ENCODE measurements around the gene KRTAP10-1. TPM values are rescaled to one million over a fixed set of nuclear protein-coding genes. Genes with fewer than 3 reads are reported as not detected.
"Not testable (repeated sequence)": the region's sequence is repeated elsewhere in the genome, so short reads cannot be mapped to it uniquely, and the experiment has no call there.

The KRTAP10-1 gene
- total RNA-seq, 1 donor from 2014 or later: not detected

GRCh38 chr21:44552681-44553080, 12.7 kb upstream of the KRTAP10-1 start:
- H2AFZ ChIP-seq (replicated peaks): no peak overlapping the region
- no peak for DNase-seq (ENCODE audit: low spot score)
- H3K9ac ChIP-seq: no peak overlapping the region
- H3K27me3 ChIP-seq: no peaks in the 10 kb centered on the region
- H3K27ac ChIP-seq: no peak overlapping the region
- H3K9me3 Mint-ChIP-seq: peaks cover 3% of the 10 kb centered on the region
- peaks cover 9% of the 10 kb centered on the region for H3F3A ChIP-seq (ENCODE audit: low read depth)
- no peak for TF ChIP-seq EZH2 (IDR thresholded peaks at IDR 0.05)
- TF ChIP-seq EZH2phosphoT487 (IDR thresholded peaks at IDR 0.05): no peak
- TF ChIP-seq CTCF (IDR thresholded peaks at IDR 0.05): no peak
- H4K20me1 ChIP-seq (ENCODE audit: low read depth): no peaks in the 10 kb centered on the region
- H3K9me3 ChIP-seq (ENCODE audit: low read depth): no peaks in the 10 kb centered on the region
- H3K4me1 Mint-ChIP-seq: peaks cover 39% of the 10 kb centered on the region
- peaks cover 6% of the 10 kb centered on the region for H3K27me3 Mint-ChIP-seq (ENCODE audit: insufficient read depth, low read depth)
- no peak overlapping the region for H3K4me2 ChIP-seq
- H3K79me2 ChIP-seq (ENCODE audit: low read depth): no peaks in the 10 kb centered on the region
- H3K4me3 Mint-ChIP-seq: no peak overlapping the region
- peaks cover 24% of the 10 kb centered on the region for H3K4me1 ChIP-seq
- H3K27ac Mint-ChIP-seq: no peak overlapping the region
- H3K36me3 ChIP-seq: no peaks in the 10 kb centered on the region
- no peak overlapping the region for H3K4me3 ChIP-seq
- H3K36me3 Mint-ChIP-seq: no peaks in the 10 kb centered on the region

- Histone ChIP-seq H4K20me1 (ENCODE audit: low read depth) (no peaks in the 10 kb centered on the region), H3K36me3 (no peaks in the 10 kb centered on the region), H3K4me1 (peaks cover 24% of the 10 kb centered on the region), H3K27me3 (no peaks in the 10 kb centered on the region), H3F3A (ENCODE audit: low read depth) (peaks cover 9% of the 10 kb centered on the region), H3K4me3 (no peak overlapping the region), H3K9me3 (ENCODE audit: low read depth) (peaks cover 3% of the 10 kb centered on the region), H2AFZ (replicated peaks) (no peak overlapping the region), H3K79me2 (ENCODE audit: low read depth) (no peaks in the 10 kb centered on the region), H3K4me2 (no peak overlapping the region), H3K27ac (no peak overlapping the region), H3K9ac (no peak overlapping the region)
- Mint-ChIP-seq H3K27ac (no peak overlapping the region), H3K4me3 (no peak overlapping the region), H3K4me1 (peaks cover 36% of the 10 kb centered on the region), H3K9me3 (peaks cover 7% of the 10 kb centered on the region), H3K36me3 (no peaks in the 10 kb centered on the region), H3K27me3 (ENCODE audit: insufficient read depth, low read depth) (peaks cover 4% of the 10 kb centered on the region)
- TF ChIP-seq EZH2phosphoT487 (IDR thresholded peaks at IDR 0.05) (no peak), EZH2 (IDR thresholded peaks at IDR 0.05) (no peak)
- DNase-seq (ENCODE audit: low spot score): no peak
Measured at GRCh38 chr21:44552136-44552535, 12.1 kb upstream of the KRTAP10-1 start.

GRCh38 chr21:44551340-44551961, 11.5 kb upstream of the KRTAP10-1 start, which contains the start of gene KRTAP10-2:
TSS of gene KRTAP10-2 (minus strand) at chr21:44551505. CDS start at chr21:44551458, 47 bp downstream.
- Histone ChIP-seq H3F3A (ENCODE audit: low read depth) (peaks cover 9% of the 10 kb centered on the region), H2AFZ (replicated peaks) (no peak within 1 kb of the TSS), H3K9ac (no peak within 1 kb of the TSS), H4K20me1 (ENCODE audit: low read depth) (no peaks in the 10 kb centered on the region), H3K36me3 (no peaks in the 10 kb centered on the region), H3K9me3 (ENCODE audit: low read depth) (peaks cover 4% of the 10 kb centered on the region), H3K4me2 (no peak within 1 kb of the TSS), H3K27ac (no peak within 1 kb of the TSS), H3K4me3 (no peak within 1 kb of the TSS), H3K27me3 (no peaks in the 10 kb centered on the region), H3K79me2 (ENCODE audit: low read depth) (no peaks in the 10 kb centered on the region), H3K4me1 (peaks cover 24% of the 10 kb centered on the region)
- DNase-seq (ENCODE audit: low spot score): no peak
- H3K36me3 Mint-ChIP-seq: no peaks in the 10 kb centered on the region
- H3K4me3 Mint-ChIP-seq: peak within 1 kb of the TSS; percentile 37
- peak within 1 kb of the TSS; percentile 91 for H3K27ac Mint-ChIP-seq
- H3K9me3 Mint-ChIP-seq: peaks cover 14% of the 10 kb centered on the region
- TF ChIP-seq CTCF (IDR thresholded peaks at IDR 0.05) (no peak), EZH2phosphoT487 (IDR thresholded peaks at IDR 0.05) (no peak), EZH2 (IDR thresholded peaks at IDR 0.05) (no peak)
- H3K4me1 Mint-ChIP-seq: peaks cover 34% of the 10 kb centered on the region
- peaks cover 4% of the 10 kb centered on the region for H3K27me3 Mint-ChIP-seq (ENCODE audit: insufficient read depth, low read depth)

- H4K20me1 ChIP-seq (ENCODE audit: low read depth): no peaks in the 10 kb centered on the region
- no peaks in the 10 kb centered on the region for H3K79me2 ChIP-seq (ENCODE audit: low read depth)
- H3K4me3 ChIP-seq: no peak overlapping the region
- H3K27ac Mint-ChIP-seq: peak overlapping the region; percentile 91
- peaks cover 34% of the 10 kb centered on the region for H3K4me1 Mint-ChIP-seq
- H3K9me3 Mint-ChIP-seq: peaks cover 14% of the 10 kb centered on the region
- H3K27me3 Mint-ChIP-seq (ENCODE audit: insufficient read depth, low read depth): peaks cover 4% of the 10 kb centered on the region
- peaks cover 24% of the 10 kb centered on the region for H3K4me1 ChIP-seq
- no peak for TF ChIP-seq CTCF (IDR thresholded peaks at IDR 0.05)
- TF ChIP-seq EZH2 (IDR thresholded peaks at IDR 0.05): no peak
- peaks cover 4% of the 10 kb centered on the region for H3K9me3 ChIP-seq (ENCODE audit: low read depth)
- H3K4me2 ChIP-seq: no peak overlapping the region
- H3K4me3 Mint-ChIP-seq: peak overlapping the region; percentile 37
- H3K9ac ChIP-seq: no peak overlapping the region
- DNase-seq (ENCODE audit: low spot score): no peak
- no peaks in the 10 kb centered on the region for H3K27me3 ChIP-seq
- H3K36me3 Mint-ChIP-seq: no peaks in the 10 kb centered on the region
- H3K27ac ChIP-seq: no peak overlapping the region
- no peak overlapping the region for H2AFZ ChIP-seq (replicated peaks)
- H3K36me3 ChIP-seq: no peaks in the 10 kb centered on the region
- peaks cover 9% of the 10 kb centered on the region for H3F3A ChIP-seq (ENCODE audit: low read depth)
Measured at GRCh38 chr21:44550807-44551206, 10.8 kb upstream of the KRTAP10-1 start.

- peak overlapping the region; percentile 37 for H3K4me3 Mint-ChIP-seq
Measured at GRCh38 chr21:44550285-44550684, 10.3 kb upstream of the KRTAP10-1 start.

More at GRCh38 chr21:44550285-44550684, 10.3 kb upstream of the KRTAP10-1 start:
- not testable (repeated sequence) for H3K36me3 Mint-ChIP-seq; H3F3A ChIP-seq (ENCODE audit: low read depth); H3K9ac ChIP-seq; H3K9me3 ChIP-seq (ENCODE audit: low read depth); H3K4me2 ChIP-seq; H3K36me3 ChIP-seq; H3K27ac ChIP-seq; H3K4me3 ChIP-seq; H4K20me1 ChIP-seq (ENCODE audit: low read depth); H2AFZ ChIP-seq (replicated peaks); H3K27me3 ChIP-seq; H3K27me3 Mint-ChIP-seq (ENCODE audit: insufficient read depth, low read depth); H3K27ac Mint-ChIP-seq; H3K79me2 ChIP-seq (ENCODE audit: low read depth); DNase-seq (ENCODE audit: low spot score)
- H3K9me3 Mint-ChIP-seq: peaks cover 19% of the 10 kb centered on the region
- peaks cover 24% of the 10 kb centered on the region for H3K4me1 ChIP-seq
- H3K4me1 Mint-ChIP-seq: peaks cover 34% of the 10 kb centered on the region

All from neural progenitor cell (in vitro differentiated cells).